ENCODE results near the gene CT45A10.
"Not testable (repeated sequence)": the region's sequence is repeated elsewhere in the genome, so short reads cannot be mapped to it uniquely, and the experiment has no call there.

The CT45A10 gene

DNA sequence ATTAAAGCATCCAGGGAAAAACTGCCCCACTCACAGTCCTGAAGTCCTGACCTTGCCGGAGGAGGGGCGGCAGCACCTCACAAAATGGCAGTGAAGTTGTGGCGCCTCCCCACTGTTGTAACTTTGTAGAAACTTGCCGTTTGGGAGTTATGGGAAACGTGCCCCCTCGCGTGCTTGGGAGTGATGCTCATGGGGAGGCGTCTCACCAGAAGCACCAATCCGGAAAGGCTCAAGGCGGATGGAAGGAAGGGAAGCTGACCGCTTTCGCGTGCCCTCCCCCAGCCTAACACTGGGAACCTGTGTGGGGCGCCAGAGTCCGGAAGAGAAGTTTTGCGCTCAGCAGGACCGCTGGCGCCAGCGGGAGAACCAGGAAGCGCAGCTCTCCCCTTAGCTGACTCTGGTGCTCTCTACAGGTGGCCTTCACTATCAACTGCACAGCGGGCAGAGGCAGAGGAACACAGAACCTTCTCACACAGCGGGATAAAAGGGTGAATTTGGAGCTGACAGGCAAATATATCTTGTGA is at the start of gene CT45A10, which contains the start of gene SAGE1:
TSS of gene CT45A10 (minus strand) at position 151 of the 524 bp plus-strand sequence. CDS start 8,100 bp downstream, outside the sequence.
TSS of gene SAGE1 (plus strand) at position 423 of the 524 bp plus-strand sequence. CDS start 2,527 bp downstream, outside the sequence.
- no peak within 1 kb of the TSS for H3K4me3 ChIP-seq (ENCODE audit: low read depth in 1 of 2, low read length in 2 of 2)
- H3K9me3 ChIP-seq (ENCODE audit: control insufficient read depth in 1 of 2, low read length in 2 of 2), result no peaks in the 10 kb centered on the region
- H3K4me1 ChIP-seq (ENCODE audit: control insufficient read depth in 1 of 2, insufficient read depth in 2 of 2, low read length in 2 of 2), result no peaks in the 10 kb centered on the region
- H3K36me3 ChIP-seq (ENCODE audit: control insufficient read depth in 1 of 2, insufficient read depth in 2 of 2, low read length in 2 of 2), result no peaks in the 10 kb centered on the region
- no peak within 1 kb of the TSS for H3K9ac ChIP-seq (ENCODE audit: low read depth in 1 of 2, low read length in 2 of 2)
- H3K27me3 ChIP-seq (ENCODE audit: control insufficient read depth in 1 of 2, insufficient read depth in 2 of 2, low read length in 2 of 2), result no peaks in the 10 kb centered on the region
- no peak within 1 kb of the TSS for H3K27ac ChIP-seq (ENCODE audit: low read depth, low read length)

DNA sequence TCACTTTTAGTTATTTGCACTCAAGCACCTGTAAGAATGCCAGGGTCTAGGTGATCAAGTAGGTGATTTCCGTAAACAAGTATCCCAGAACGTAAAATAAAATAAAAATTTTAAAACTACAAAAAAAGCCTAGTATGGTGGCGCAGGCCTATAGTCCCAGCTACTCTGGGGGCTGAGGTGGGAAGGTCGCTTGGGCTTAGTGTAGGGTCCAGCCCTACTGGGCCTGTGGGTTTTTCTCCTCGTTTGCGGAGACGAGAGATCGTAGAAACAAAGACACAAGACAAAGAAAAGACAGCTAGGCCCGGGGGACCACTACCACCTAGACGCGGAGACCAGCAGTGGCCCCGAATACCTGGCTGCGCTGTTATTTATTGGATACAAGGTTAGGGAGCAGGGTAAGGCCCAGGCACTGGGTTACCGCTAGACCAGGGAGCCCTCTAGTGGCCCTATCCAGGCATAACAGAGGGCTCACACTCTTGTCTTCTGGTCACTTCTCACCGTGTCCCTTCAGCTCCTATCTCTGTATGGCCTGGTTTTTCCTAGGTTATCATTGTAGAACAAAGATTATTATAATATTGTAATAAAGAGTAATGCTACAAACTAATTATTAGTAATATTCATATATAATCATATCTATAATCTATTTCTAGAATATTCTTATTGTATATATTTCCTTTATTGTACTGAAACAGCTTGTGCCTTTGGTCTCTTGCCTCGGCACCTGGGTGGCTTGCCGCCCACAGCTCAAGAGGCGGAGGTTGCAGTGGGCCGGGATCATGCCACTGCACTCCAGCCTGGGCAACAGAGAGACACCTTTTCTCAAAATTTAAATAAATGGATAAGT is 38.6 kb upstream of the CT45A10 start:
- Histone ChIP-seq H3K36me3 (ENCODE audit: control insufficient read depth in 1 of 2, insufficient read depth in 2 of 2, low read length in 2 of 2) (no peaks in the 10 kb centered on the region), H3K4me1 (ENCODE audit: control insufficient read depth in 1 of 2, insufficient read depth in 2 of 2, low read length in 2 of 2) (no peaks in the 10 kb centered on the region)

DNA sequence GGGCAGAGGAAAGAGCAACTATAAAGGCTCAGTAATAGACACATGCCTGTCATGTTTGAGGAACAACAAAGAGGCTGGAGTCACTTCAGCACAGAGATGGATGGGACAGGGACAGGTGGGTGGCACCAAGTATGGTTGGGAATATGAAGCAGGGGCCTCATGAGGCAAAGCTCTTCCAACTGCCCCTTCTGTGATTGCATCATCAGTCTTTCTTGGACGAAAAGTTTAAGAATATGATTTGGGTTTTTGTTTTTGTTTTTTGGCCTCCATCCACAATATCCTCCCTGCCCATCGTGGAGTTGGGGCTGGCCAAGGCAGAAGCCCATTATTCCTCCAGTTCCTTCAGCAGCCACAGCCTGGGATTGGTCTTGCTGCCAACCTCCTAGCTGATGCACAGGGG is 34.7 kb upstream of the CT45A10 start:
- Histone ChIP-seq H3K4me1 (ENCODE audit: control insufficient read depth in 1 of 2, insufficient read depth in 2 of 2, low read length in 2 of 2) (no peaks in the 10 kb centered on the region), H3K36me3 (ENCODE audit: control insufficient read depth in 1 of 2, insufficient read depth in 2 of 2, low read length in 2 of 2) (no peaks in the 10 kb centered on the region), H3K27me3 (ENCODE audit: control insufficient read depth in 1 of 2, insufficient read depth in 2 of 2, low read length in 2 of 2) (no peaks in the 10 kb centered on the region), H3K27ac (ENCODE audit: low read depth, low read length) (no peak overlapping the region), H3K4me3 (ENCODE audit: low read depth in 1 of 2, low read length in 2 of 2) (no peak overlapping the region), H3K9ac (ENCODE audit: low read depth in 1 of 2, low read length in 2 of 2) (no peak overlapping the region), H3K9me3 (ENCODE audit: control insufficient read depth in 1 of 2, low read length in 2 of 2) (no peaks in the 10 kb centered on the region)

More for the DNA sequence above, 38.6 kb upstream of the CT45A10 start:
- Histone ChIP-seq H3K27ac (ENCODE audit: low read depth, low read length) (no peak overlapping the region), H3K9me3 (ENCODE audit: control insufficient read depth in 1 of 2, low read length in 2 of 2) (no peaks in the 10 kb centered on the region), H3K9ac (ENCODE audit: low read depth in 1 of 2, low read length in 2 of 2) (no peak overlapping the region), H3K27me3 (ENCODE audit: control insufficient read depth in 1 of 2, insufficient read depth in 2 of 2, low read length in 2 of 2) (no peaks in the 10 kb centered on the region), H3K4me3 (ENCODE audit: low read depth in 1 of 2, low read length in 2 of 2) (no peak overlapping the region)

- no peaks in the 10 kb centered on the region for H3K9me3 ChIP-seq (ENCODE audit: control insufficient read depth in 1 of 2, low read length in 2 of 2)
- H3K27me3 ChIP-seq (ENCODE audit: control insufficient read depth in 1 of 2, insufficient read depth in 2 of 2, low read length in 2 of 2), result no peaks in the 10 kb centered on the region
- H3K9ac ChIP-seq (ENCODE audit: low read depth in 1 of 2, low read length in 2 of 2), result no peak overlapping the region
- no peak overlapping the region for H3K4me3 ChIP-seq (ENCODE audit: low read depth in 1 of 2, low read length in 2 of 2)
- no peaks in the 10 kb centered on the region for H3K4me1 ChIP-seq (ENCODE audit: control insufficient read depth in 1 of 2, insufficient read depth in 2 of 2, low read length in 2 of 2)
- no peaks in the 10 kb centered on the region for H3K36me3 ChIP-seq (ENCODE audit: control insufficient read depth in 1 of 2, insufficient read depth in 2 of 2, low read length in 2 of 2)
- no peak overlapping the region for H3K27ac ChIP-seq (ENCODE audit: low read depth, low read length)
Measured at GRCh38 chrX:135923353-135923752, 30.1 kb upstream of the CT45A10 start.

DNA sequence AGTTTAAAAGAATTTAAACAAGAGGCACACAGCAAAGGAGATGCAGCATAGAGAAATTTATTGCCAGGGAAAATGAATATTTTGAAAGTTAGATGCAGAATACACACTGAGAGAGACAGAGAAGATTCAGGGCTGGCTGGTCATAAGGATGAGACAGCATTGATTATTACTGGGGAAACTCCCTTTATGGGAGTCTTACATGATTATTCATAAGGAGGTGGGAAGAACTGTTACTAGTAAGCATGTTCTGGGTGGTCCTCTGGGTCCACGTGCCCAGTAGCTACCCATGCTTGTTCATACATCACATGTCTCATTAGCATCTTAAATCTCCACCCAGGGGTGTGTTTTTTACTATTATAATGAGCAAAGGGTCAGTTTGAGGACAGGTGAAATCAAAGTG is 27.3 kb upstream of the CT45A10 start:
- H3K27me3 ChIP-seq (ENCODE audit: control insufficient read depth in 1 of 2, insufficient read depth in 2 of 2, low read length in 2 of 2); H3K4me1 ChIP-seq (ENCODE audit: control insufficient read depth in 1 of 2, insufficient read depth in 2 of 2, low read length in 2 of 2); H3K9me3 ChIP-seq (ENCODE audit: control insufficient read depth in 1 of 2, low read length in 2 of 2); H3K4me3 ChIP-seq (ENCODE audit: low read depth in 1 of 2, low read length in 2 of 2); H3K36me3 ChIP-seq (ENCODE audit: control insufficient read depth in 1 of 2, insufficient read depth in 2 of 2, low read length in 2 of 2); H3K27ac ChIP-seq (ENCODE audit: low read depth, low read length); H3K9ac ChIP-seq (ENCODE audit: low read depth in 1 of 2, low read length in 2 of 2): not testable (repeated sequence)

- Histone ChIP-seq H3K27me3 (ENCODE audit: control insufficient read depth in 1 of 2, insufficient read depth in 2 of 2, low read length in 2 of 2) (no peaks in the 10 kb centered on the region), H3K36me3 (ENCODE audit: control insufficient read depth in 1 of 2, insufficient read depth in 2 of 2, low read length in 2 of 2) (no peaks in the 10 kb centered on the region), H3K9me3 (ENCODE audit: control insufficient read depth in 1 of 2, low read length in 2 of 2) (no peaks in the 10 kb centered on the region), H3K4me3 (ENCODE audit: low read depth in 1 of 2, low read length in 2 of 2) (no peak overlapping the region), H3K9ac (ENCODE audit: low read depth in 1 of 2, low read length in 2 of 2) (no peak overlapping the region), H3K27ac (ENCODE audit: low read depth, low read length) (no peak overlapping the region), H3K4me1 (ENCODE audit: control insufficient read depth in 1 of 2, insufficient read depth in 2 of 2, low read length in 2 of 2) (no peaks in the 10 kb centered on the region)
Measured at GRCh38 chrX:135914404-135914803, 21.2 kb upstream of the CT45A10 start.

- Histone ChIP-seq H3K9me3 (ENCODE audit: control insufficient read depth in 1 of 2, low read length in 2 of 2) (no peaks in the 10 kb centered on the region), H3K4me3 (ENCODE audit: low read depth in 1 of 2, low read length in 2 of 2) (no peak overlapping the region), H3K4me1 (ENCODE audit: control insufficient read depth in 1 of 2, insufficient read depth in 2 of 2, low read length in 2 of 2) (no peaks in the 10 kb centered on the region), H3K36me3 (ENCODE audit: control insufficient read depth in 1 of 2, insufficient read depth in 2 of 2, low read length in 2 of 2) (no peaks in the 10 kb centered on the region), H3K27me3 (ENCODE audit: control insufficient read depth in 1 of 2, insufficient read depth in 2 of 2, low read length in 2 of 2) (no peaks in the 10 kb centered on the region), H3K9ac (ENCODE audit: low read depth in 1 of 2, low read length in 2 of 2) (no peak overlapping the region), H3K27ac (ENCODE audit: low read depth, low read length) (no peak overlapping the region)
Measured at GRCh38 chrX:135910251-135910650, 17.0 kb upstream of the CT45A10 start.

DNA sequence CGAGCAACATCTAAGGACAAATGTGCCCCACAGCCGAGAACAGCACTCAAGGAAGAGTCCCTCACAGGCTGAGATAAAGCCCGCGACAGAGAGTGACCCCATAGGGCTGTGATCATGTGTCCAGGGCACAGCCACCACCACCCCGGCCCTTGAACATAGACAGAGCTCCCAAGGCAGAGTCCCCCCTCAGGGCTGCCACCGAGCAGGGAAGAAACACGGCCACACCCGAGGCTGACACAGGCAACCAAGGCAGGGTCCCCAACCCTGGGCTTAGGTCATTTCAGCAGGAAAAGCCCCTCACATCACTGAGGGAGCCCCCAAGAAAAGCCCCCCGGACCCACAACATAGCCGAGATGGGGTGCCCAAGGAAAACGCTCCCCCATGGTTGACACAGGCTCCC is 463 bp downstream of the CT45A10 start:
- H3K27ac ChIP-seq (ENCODE audit: low read depth, low read length), result no peak overlapping the region
- no peak overlapping the region for H3K4me3 ChIP-seq (ENCODE audit: low read depth in 1 of 2, low read length in 2 of 2)
- no peaks in the 10 kb centered on the region for H3K4me1 ChIP-seq (ENCODE audit: control insufficient read depth in 1 of 2, insufficient read depth in 2 of 2, low read length in 2 of 2)
- H3K9me3 ChIP-seq (ENCODE audit: control insufficient read depth in 1 of 2, low read length in 2 of 2), result no peaks in the 10 kb centered on the region
- H3K36me3 ChIP-seq (ENCODE audit: control insufficient read depth in 1 of 2, insufficient read depth in 2 of 2, low read length in 2 of 2), result no peaks in the 10 kb centered on the region
- no peak overlapping the region for H3K9ac ChIP-seq (ENCODE audit: low read depth in 1 of 2, low read length in 2 of 2)
- H3K27me3 ChIP-seq (ENCODE audit: control insufficient read depth in 1 of 2, insufficient read depth in 2 of 2, low read length in 2 of 2), result no peaks in the 10 kb centered on the region

- Histone ChIP-seq H3K4me3 (ENCODE audit: low read depth in 1 of 2, low read length in 2 of 2) (no peak overlapping the region), H3K9me3 (ENCODE audit: control insufficient read depth in 1 of 2, low read length in 2 of 2) (no peaks in the 10 kb centered on the region), H3K27ac (ENCODE audit: low read depth, low read length) (no peak overlapping the region), H3K27me3 (ENCODE audit: control insufficient read depth in 1 of 2, insufficient read depth in 2 of 2, low read length in 2 of 2) (no peaks in the 10 kb centered on the region), H3K36me3 (ENCODE audit: control insufficient read depth in 1 of 2, insufficient read depth in 2 of 2, low read length in 2 of 2) (no peaks in the 10 kb centered on the region), H3K9ac (ENCODE audit: low read depth in 1 of 2, low read length in 2 of 2) (no peak overlapping the region), H3K4me1 (ENCODE audit: control insufficient read depth in 1 of 2, insufficient read depth in 2 of 2, low read length in 2 of 2) (no peaks in the 10 kb centered on the region)
Measured at GRCh38 chrX:135890087-135890585, 3.1 kb downstream of the CT45A10 start.

GRCh38 chrX:135888976-135889375 is 4.3 kb downstream of the CT45A10 start:
- H3K27me3 ChIP-seq (ENCODE audit: control insufficient read depth in 1 of 2, insufficient read depth in 2 of 2, low read length in 2 of 2); H3K36me3 ChIP-seq (ENCODE audit: control insufficient read depth in 1 of 2, insufficient read depth in 2 of 2, low read length in 2 of 2); H3K4me3 ChIP-seq (ENCODE audit: low read depth in 1 of 2, low read length in 2 of 2); H3K27ac ChIP-seq (ENCODE audit: low read depth, low read length); H3K9ac ChIP-seq (ENCODE audit: low read depth in 1 of 2, low read length in 2 of 2); H3K4me1 ChIP-seq (ENCODE audit: control insufficient read depth in 1 of 2, insufficient read depth in 2 of 2, low read length in 2 of 2); H3K9me3 ChIP-seq (ENCODE audit: control insufficient read depth in 1 of 2, low read length in 2 of 2): not testable (repeated sequence)
